CD14-positive monocyte (primary cell): Measurements from ENCODE around the gene RAF1. TPM values are rescaled to one million over a fixed set of nuclear protein-coding genes. Genes with fewer than 3 reads are reported as not detected.

Source experiments
- DNase-seq, 3 donors: peaks; one replicate each; pipeline ENCODE4 v3.0.0-alpha.2; 2011 to 2022
- H2AFZ ChIP-seq: 2 replicates; pipeline ENCODE4 v1.6.0; 2012; ENCODE audit warnings: mild to moderate bottlenecking, low read depth, low read length, inconsistent platforms; ENCODE audit not compliant: insufficient read depth, poor library complexity, severe bottlenecking
- H3K27ac ChIP-seq, 2 donors: 1 replicate in 1 of 2; 2 replicates in 1 of 2; pipeline ENCODE4 v1.5.1; 2012 to 2013; ENCODE audit warnings: low read length in 2 of 2, control low read depth in 1 of 2, inconsistent platforms in 1 of 2, low read depth in 1 of 2, mild to moderate bottlenecking in 1 of 2
- H3K27me3 ChIP-seq, 2 donors: one replicate each; pipeline versions ENCODE4 v1.6.0 to v1.6.1; 2011 to 2013; ENCODE audit warnings: low read length in 2 of 2; ENCODE audit not compliant: control insufficient read depth in 2 of 2, insufficient read depth in 2 of 2
- H3K36me3 ChIP-seq, 2 donors: replicated peaks in 1 of 2; 1 replicate in 1 of 2; 2 replicates in 1 of 2; pipeline versions ENCODE4 v1.5.1 to v1.6.1; 2012 to 2013; ENCODE audit warnings: low read length in 2 of 2, control low read depth in 1 of 2, inconsistent platforms in 1 of 2, mild to moderate bottlenecking in 1 of 2; ENCODE audit not compliant: insufficient read depth in 2 of 2, control insufficient read depth in 1 of 2
- H3K4me1 ChIP-seq, 2 donors: 1 replicate in 1 of 2; 2 replicates in 1 of 2; pipeline versions ENCODE4 v1.5.1 to v1.6.1; 2012 to 2013; ENCODE audit warnings: low read length in 2 of 2, control low read depth in 1 of 2, inconsistent platforms in 1 of 2, mild to moderate bottlenecking in 1 of 2, moderate library complexity in 1 of 2; ENCODE audit not compliant: insufficient read depth in 2 of 2, control insufficient read depth in 1 of 2
- H3K4me2 ChIP-seq: replicated peaks from 2 replicates; pipeline ENCODE3; 2012; ENCODE audit warnings: low read length, moderate library complexity, mild to moderate bottlenecking; ENCODE audit not compliant: poor library complexity, severe bottlenecking; ENCODE audit errors: extremely low read depth
- H3K4me3 ChIP-seq, 3 experiments: fragments of 200-600 bp in 1 of 3; sonication (generic) in 1 of 3; replicated peaks in 1 of 3; 1 replicate in 2 of 3; 2 replicates in 1 of 3; pipeline ENCODE4 v1.5.1; 2011 to 2013; ENCODE audit warnings: low read length in 3 of 3, mild to moderate bottlenecking in 3 of 3, control low read depth in 2 of 3, low read depth in 2 of 3, inconsistent platforms in 1 of 3, moderate library complexity in 1 of 3
- H3K79me2 ChIP-seq: 2 replicates; pipeline ENCODE4 v1.6.0; 2012; ENCODE audit warnings: mild to moderate bottlenecking, control low read depth, inconsistent platforms, low read length, moderate library complexity; ENCODE audit not compliant: insufficient read depth
- H3K9ac ChIP-seq: 2 replicates; pipeline ENCODE4 v1.6.0; 2017; ENCODE audit warnings: low read length, mild to moderate bottlenecking; ENCODE audit not compliant: insufficient read depth, poor library complexity, severe bottlenecking
- H3K9me3 ChIP-seq, 2 donors: replicated peaks in 1 of 2; 1 replicate in 1 of 2; 2 replicates in 1 of 2; pipeline versions ENCODE4 v1.5.1 to v1.6.1; 2012 to 2013; ENCODE audit warnings: low read length in 2 of 2, control low read depth in 1 of 2; ENCODE audit not compliant: control insufficient read depth in 1 of 2, insufficient read depth in 1 of 2
- H4K20me1 ChIP-seq: 2 replicates; pipeline ENCODE4 v1.6.0; 2012; ENCODE audit warnings: mild to moderate bottlenecking, low read length, control low read depth, moderate library complexity; ENCODE audit not compliant: insufficient read depth
- H3K27ac Mint-ChIP-seq, 7 donors: one replicate each; pipeline ENCODE4 v1.8.0; 2020; ENCODE audit warnings: mild to moderate bottlenecking in 7 of 7, mixed read lengths in 7 of 7, moderate library complexity in 6 of 7, inconsistent platforms in 2 of 7
- H3K27me3 Mint-ChIP-seq, 3 donors: one replicate each; pipeline ENCODE4 v1.8.0; 2021 to 2022; ENCODE audit warnings: low read depth in 3 of 3, mild to moderate bottlenecking in 3 of 3, mixed read lengths in 3 of 3, moderate library complexity in 3 of 3, inconsistent platforms in 1 of 3
- H3K36me3 Mint-ChIP-seq, 2 donors: one replicate each; pipeline ENCODE4 v1.8.0; 2020; ENCODE audit warnings: mixed read lengths in 2 of 2, inconsistent platforms in 1 of 2, mild to moderate bottlenecking in 1 of 2
- H3K4me1 Mint-ChIP-seq: one replicate; pipeline ENCODE4 v1.8.0; 2020; ENCODE audit warnings: mild to moderate bottlenecking, mixed read lengths
- H3K4me3 Mint-ChIP-seq, 2 donors: one replicate each; pipeline ENCODE4 v1.8.0; 2020; ENCODE audit warnings: mild to moderate bottlenecking in 2 of 2, mixed read lengths in 2 of 2, moderate library complexity in 1 of 2
- H3K9me3 Mint-ChIP-seq, 7 donors: one replicate each; pipeline ENCODE4 v1.8.0; 2020 to 2022; ENCODE audit warnings: mixed read lengths in 7 of 7, mild to moderate bottlenecking in 6 of 7, moderate library complexity in 6 of 7, inconsistent platforms in 2 of 7
- CTCF ChIP-seq: fragments of 200-600 bp; IDR thresholded peaks from one replicate; pipeline ENCODE4 v1.8.0; 2022; ENCODE audit warnings: antibody characterized with exemption, mild to moderate bottlenecking
- WGBS: methylation state at CpG from one replicate; pipeline ENCODE4 v1.1.5; 2013; ENCODE audit warnings: missing lambda C conversion rate; ENCODE audit not compliant: insufficient coverage; 5-methylcytosine and 5-hydroxymethylcytosine counted together
- intact Hi-C, 2 donors: fragments of 100-400 bp; cut with micrococcal nuclease; formaldehyde crosslinking; loops; one replicate each; pipeline versions ENCODE4 v1.15.0 to v1.15.1; 2023
- polyA plus RNA-seq, 3 donors: library from polyadenylated mRNA; depleted of rRNA in 1 of 3; unstranded in 2 of 3; stranded (reverse) in 1 of 3; fragments of 300-500 nt in 2 of 3; fragments of >200 nt in 1 of 3; fragmentation: Illumina TruSeq in 2 of 3; gene quantifications; 1 replicate in 2 of 3; 2 replicates in 1 of 3; pipeline ENCODE4 v1.2.3, GENCODE V29; 2012 to 2021

The RAF1 gene
- polyA plus RNA-seq, 3 donors, result 73.0 to 181 (median 79.5) TPM

- TF ChIP-seq CTCF, result no peak
- intact Hi-C loops, result no loop called here
- no peak overlapping the region for H3K27ac ChIP-seq
Observed at GRCh38 chr3:12686096-12686495, 22.2 kb upstream of the RAF1 start.

GRCh38 chr3:12681943-12682390 is 18.1 kb upstream of the RAF1 start:
- H3K27ac Mint-ChIP-seq, result peak overlapping the region; percentile 99 to 100 (median 100)
- peak overlapping the region; percentile 6 to 13 for H3K4me3 Mint-ChIP-seq
- no peaks in the 10 kb centered on the region for H3K36me3 ChIP-seq
- no peaks in the 10 kb centered on the region for H3K9me3 ChIP-seq
- peak overlapping the region; percentile 76 for H2AFZ ChIP-seq
- no peaks in the 10 kb centered on the region for H3K79me2 ChIP-seq
- no peaks in the 10 kb centered on the region for H4K20me1 ChIP-seq
- WGBS, result 0% methylated on average over 1 of the region's 1 CpG
- peaks cover 0 to 2% (median 2%) of the 10 kb centered on the region in 3 donors for H3K27me3 Mint-ChIP-seq
- no peaks in the 10 kb centered on the region for H3K27me3 ChIP-seq
- peaks cover 0 to 1% of the 10 kb centered on the region in 2 donors for H3K36me3 Mint-ChIP-seq
- peaks cover 30% of the 10 kb centered on the region for H3K4me1 Mint-ChIP-seq
- peaks cover 0 to 1% (median 0%) of the 10 kb centered on the region in 7 donors for H3K9me3 Mint-ChIP-seq
- H3K4me1 ChIP-seq, result peaks cover 44 to 47% of the 10 kb centered on the region in 2 donors
- peak overlapping the region in 1 of 3 experiments; percentile 41 for H3K4me3 ChIP-seq
- H3K9ac ChIP-seq, result peak overlapping the region; percentile 41
- no peak for TF ChIP-seq CTCF
- peak overlapping the region; percentile 38 for H3K4me2 ChIP-seq
- intact Hi-C loops, result loop anchor here in 1 of 2 donors (2.0 kb wide), 1 partner anchor 19 kb away; no protein-coding TSS in a partner anchor
- DNase-seq, result peak; percentile 93 to 99 (median 97)
- H3K27ac ChIP-seq, result peak overlapping the region; percentile 93 to 99

More at GRCh38 chr3:12686096-12686495, 22.2 kb upstream of the RAF1 start:
- DNase-seq, result no peak
- no peak overlapping the region for H3K27ac Mint-ChIP-seq
- H3K36me3 Mint-ChIP-seq, result no peaks in the 10 kb centered on the region
- Histone ChIP-seq H3K4me1 (peaks cover 25 to 26% of the 10 kb centered on the region in 2 donors), H2AFZ (no peak overlapping the region), H3K9me3 (no peaks in the 10 kb centered on the region), H3K79me2 (no peaks in the 10 kb centered on the region), H3K9ac (no peak overlapping the region), H3K36me3 (no peaks in the 10 kb centered on the region), H4K20me1 (no peaks in the 10 kb centered on the region), H3K4me3 (no peak overlapping the region), H3K27me3 (no peaks in the 10 kb centered on the region), H3K4me2 (no peak overlapping the region)
- peaks cover 18% of the 10 kb centered on the region for H3K4me1 Mint-ChIP-seq
- no peak overlapping the region for H3K4me3 Mint-ChIP-seq
- WGBS, result no CpG with 5 or more reads among the region's 3 CpGs
- peaks cover 0 to 5% (median 0%) of the 10 kb centered on the region in 7 donors for H3K9me3 Mint-ChIP-seq
- peaks cover 0 to 4% (median 3%) of the 10 kb centered on the region in 3 donors for H3K27me3 Mint-ChIP-seq
